K562 (cell line): ENCODE results near the gene TAP2. TPM values are rescaled to one million over a fixed set of nuclear protein-coding genes. Genes with fewer than 3 reads are reported as not detected.

Experiments
- ATAC-seq: fragments of 200-7000 bp; cut with Tn5 transposase; 3 replicates; pipeline ENCODE4 v1.9.1; 2020; ENCODE audit warnings: moderate library complexity
- BruUV-seq: library from RNA; stranded (reverse); fragments of 400-500 nt; replicated peaks from 2 replicates; lab custom pipeline; 2021; lab: Mats Ljungman, UMichigan
- CTCF ChIA-PET: fragments of 300-600 bp; formaldehyde crosslinking; extraction: SDS; loops from one replicate; lab custom pipeline; 2021; ENCODE audit warnings: low intra/inter-chr PET ratio; lab: Yijun Ruan, JAX
- POLR2A ChIA-PET: fragments of 300-600, 350-650 bp; sonication (Branson Sonifier 250); formaldehyde crosslinking; extraction: SDS; loops from one replicate; lab custom pipeline; 2021; ENCODE audit warnings: antibody characterized with exemption, inconsistent platforms; lab: Yijun Ruan, JAX
- DNase-seq, 4 experiments: peaks; one replicate each; pipeline versions ENCODE4 v3.0.0 to v3.0.0-alpha.2; 2011 to 2018; ENCODE audit warnings: low spot score in 3 of 4, mixed read lengths in 3 of 4; ENCODE audit errors: extremely low read depth in 1 of 4
- FAIRE-seq: peaks from 2 replicates; lab custom pipeline; 2011; peaks lifted over from hg19 to GRCh38; lab: Jason Lieb, UNC
- H2AFZ ChIP-seq: 2 replicates; pipeline ENCODE4 v1.6.0; 2011; ENCODE audit warnings: low read depth, low read length, control low read depth, inconsistent platforms
- H3K27ac ChIP-seq: fragments of 200-600 bp; 3 replicates; pipeline ENCODE4 v1.8.0; 2011; ENCODE audit warnings: low read depth, mild to moderate bottlenecking, control low read depth, inconsistent platforms, low read length, moderate library complexity, mixed read lengths; ENCODE audit errors: extremely low read depth
- H3K27me3 ChIP-seq, 2 experiments: fragments of 300-600 bp in 1 of 2; 2 replicates in 1 of 2; 3 replicates in 1 of 2; pipeline versions ENCODE4 v1.6.0 to v1.8.0; 2011; ENCODE audit warnings: inconsistent platforms in 2 of 2, low read length in 2 of 2, mild to moderate bottlenecking in 1 of 2, mixed read lengths in 1 of 2, moderate library complexity in 1 of 2; ENCODE audit not compliant: control insufficient read depth in 2 of 2, insufficient read depth in 2 of 2
- H3K36me3 ChIP-seq: fragments of 300-600 bp; 3 replicates; pipeline ENCODE4 v1.8.0; 2011; ENCODE audit warnings: mild to moderate bottlenecking, low read length, inconsistent platforms; ENCODE audit not compliant: control insufficient read depth, insufficient read depth
- H3K4me1 ChIP-seq, 2 experiments: fragments of 200-600 bp in 1 of 2; replicated peaks in 1 of 2; 2 replicates in 1 of 2; 3 replicates in 1 of 2; pipeline versions ENCODE4 v1.5.1 to v1.8.0; 2011; ENCODE audit warnings: inconsistent platforms in 2 of 2, low read length in 2 of 2, mild to moderate bottlenecking in 1 of 2, mixed read lengths in 1 of 2, moderate library complexity in 1 of 2; ENCODE audit not compliant: control insufficient read depth in 2 of 2, insufficient read depth in 2 of 2
- H3K4me2 ChIP-seq: 2 replicates; pipeline ENCODE4 v1.6.1; 2011; ENCODE audit warnings: low read length, control low read depth, inconsistent platforms, mixed read lengths; ENCODE audit not compliant: insufficient read depth
- H3K4me3 ChIP-seq: fragments of 200-600 bp; sonication (generic), shearing (Covaris generic); 2 replicates; pipeline ENCODE4 v1.5.1; 2016; ENCODE audit warnings: control low read depth, inconsistent platforms
- H3K79me2 ChIP-seq: fragments of 200-600 bp; 3 replicates; pipeline ENCODE4 v1.8.0; 2011; ENCODE audit warnings: low read length, inconsistent platforms; ENCODE audit not compliant: control insufficient read depth, insufficient read depth
- H3K9ac ChIP-seq, 2 experiments: 2 replicates each; pipeline versions ENCODE4 v1.6.0 to v1.6.1; 2011; ENCODE audit warnings: low read depth in 2 of 2, low read length in 2 of 2, control low read depth in 1 of 2, inconsistent platforms in 1 of 2, mild to moderate bottlenecking in 1 of 2, mixed read lengths in 1 of 2; ENCODE audit not compliant: insufficient read depth in 1 of 2
- H3K9me1 ChIP-seq: one replicate; pipeline ENCODE4 v1.6.0; 2011; ENCODE audit warnings: inconsistent platforms, mild to moderate bottlenecking, low read length, moderate library complexity; ENCODE audit not compliant: control insufficient read depth, insufficient read depth
- H3K9me3 ChIP-seq: replicated peaks from 2 replicates; pipeline ENCODE4 v1.5.1; 2011; ENCODE audit warnings: low read depth, low read length, inconsistent platforms; ENCODE audit not compliant: control insufficient read depth, insufficient read depth
- H4K20me1 ChIP-seq: replicated peaks from 2 replicates; pipeline ENCODE4 v1.6.1; 2011; ENCODE audit warnings: low read length, inconsistent platforms, mixed read lengths; ENCODE audit not compliant: control insufficient read depth, insufficient read depth
- ARID2 ChIP-seq: fragments of 450-650 bp; IDR thresholded peaks from 2 replicates; pipeline ENCODE4 v1.6.1; 2017; ENCODE audit warnings: antibody characterized with exemption, mild to moderate bottlenecking
- DIDO1 ChIP-seq: fragments of 450-650 bp; IDR thresholded peaks from 2 replicates; pipeline ENCODE4 v1.6.1; 2016; ENCODE audit warnings: low read depth, missing biosample characterization, missing genetic modification characterization
- EP300 ChIP-seq: IDR thresholded peaks from 2 replicates; pipeline ENCODE4 v1.6.1; 2012; ENCODE audit warnings: low read length, improper control_type of control experiment
- NUFIP1 ChIP-seq: fragments of 450-650 bp; IDR thresholded peaks from 2 replicates; pipeline ENCODE4 v1.6.1; 2018; ENCODE audit not compliant: partially characterized antibody
- RBM22 ChIP-seq: fragments of 200-400 bp; formaldehyde crosslinking; IDR thresholded peaks from 2 replicates; pipeline ENCODE4 v1.6.1; 2018; ENCODE audit warnings: low read length, low read depth; ENCODE audit not compliant: poor library complexity, severe bottlenecking
- RFX7 ChIP-seq: fragments of 250-450 bp; sonication (Bioruptor Pico); IDR thresholded peaks from 2 replicates; pipeline ENCODE4 v1.5.1; 2021; ENCODE audit warnings: mild to moderate bottlenecking
- SFPQ ChIP-seq: fragments of 200-400 bp; formaldehyde crosslinking; IDR thresholded peaks from 2 replicates; pipeline ENCODE4 v1.6.1; 2017; ENCODE audit warnings: mild to moderate bottlenecking, low read depth, low read length, moderate library complexity
- SMARCA5 ChIP-seq: fragments of 450-650 bp; IDR thresholded peaks from 2 replicates; pipeline ENCODE4 v1.6.1; 2016
- USF2 ChIP-seq: sonication (generic); formaldehyde crosslinking; IDR thresholded peaks from 2 replicates; pipeline ENCODE4 v1.5.0; 2020; ENCODE audit warnings: missing genetic modification reagents
- ZNF146 ChIP-seq: IDR thresholded peaks from one replicate; pipeline ENCODE4 v1.6.1; 2018; ENCODE audit warnings: missing compliant biosample characterization; ENCODE audit not compliant: unreplicated experiment
- WGBS: fragments of 100-300 bp; shearing (Covaris generic); methylation state at CpG from one replicate; pipeline ENCODE4 v1.1.6; 2016; ENCODE audit warnings: low coverage, mixed read lengths; ENCODE audit not compliant: insufficient coverage; ENCODE audit errors: missing lambda C conversion rate; 5-methylcytosine and 5-hydroxymethylcytosine counted together
- in situ Hi-C: fragments of 300-500 bp; cut with MboI; formaldehyde crosslinking; loops from 4 replicates; pipeline ENCODE4 v1.15.0; 2018; ENCODE audit warnings: inconsistent platforms, mixed read lengths
- intact Hi-C: fragments of 100-400 bp; cut with micrococcal nuclease; formaldehyde crosslinking; loops from 2 replicates; pipeline ENCODE4 v1.14.2; 2022
- polyA plus RNA-seq, 8 experiments: library from polyadenylated mRNA; depleted of rRNA in 4 of 8; stranded (reverse) in 5 of 8; unstranded in 3 of 8; fragments of >200 nt; fragmentation: Nextera tagmentation in 2 of 8; fragmentation: Illumina TruSeq in 1 of 8; extraction: Ambion mirVana in 2 of 8; extraction: Trizol in 1 of 8; gene quantifications; 2 replicates each; pipeline versions ENCODE4 v1.2.1 to v1.2.3, GENCODE V29; 2011 to 2014; ENCODE audit warnings: inconsistent platforms in 1 of 8, missing spikeins in 1 of 8
- total RNA-seq, 7 experiments: library from RNA; depleted of rRNA in 6 of 7; stranded (reverse); fragments of >200 nt in 6 of 7; fragmentation: Illumina TruSeq in 2 of 7; extraction: Trizol in 2 of 7; gene quantifications; 2 replicates each; pipeline versions ENCODE4 v1.2.1 to v1.2.3, GENCODE V29; 2011 to 2021; ENCODE audit warnings: low replicate concordance in 1 of 7

Gene TAP2
- total and polyA plus RNA-seq, 9 of the 15 experiments (the other 6 are each of a cell fraction or from before 2014, with no cell fraction given), result 2.0 to 53.5 (median 19.6) TPM

- TF ChIP-seq RBM22 (no peak), NUFIP1 (no peak), DIDO1 (tag) (no peak), EP300 (no peak), RFX7 (CRISPR knock-in tag) (no peak)
These were observed 10.6 kb upstream of the TAP2 start (continued) for GRCh38 chr6:32849126-32849525.

- BruUV-seq, result no TSS peak
- Histone ChIP-seq H3K4me2 (no peak overlapping the region), H3K4me3 (no peak overlapping the region), H3K36me3 (no peaks in the 10 kb centered on the region), H2AFZ (no peak overlapping the region), H3K4me1 (peaks cover 2 to 19% of the 10 kb centered on the region in 2 experiments; a peak in 3 of 5 replicates), H3K27me3 (peaks cover 12 to 59% of the 10 kb centered on the region in 2 experiments; a peak in 4 of 5 replicates), H3K9me3 (no peaks in the 10 kb centered on the region), H3K79me2 (no peaks in the 10 kb centered on the region), H3K27ac (no peak overlapping the region), H4K20me1 (no peaks in the 10 kb centered on the region; the same call in 1 of the 2 replicates), H3K9ac (no peak overlapping the region), H3K9me1 (no peaks in the 10 kb centered on the region)
- ChIA-PET CTCF (no interaction called here), POLR2A (no interaction called here)
- no peak for DNase-seq
- intact Hi-C loops, result no loop called here
- in situ Hi-C loops, result no loop called here
- no peak for ATAC-seq
- FAIRE-seq, result no peak
- 15% methylated on average over 8 of the region's 8 CpGs for WGBS
- no peak for TF ChIP-seq SMARCA5
- TF ChIP-seq SFPQ, result no peak
- TF ChIP-seq ARID2, result no peak
- no peak for TF ChIP-seq USF2 (CRISPR knock-in tag)
- TF ChIP-seq ZNF146 (CRISPR knock-in tag), result no peak
These were observed 9.3 kb upstream of the TAP2 start for GRCh38 chr6:32847795-32848194.
